ENCODE results near the gene MEI1.

Gene MEI1

GRCh38 chr22:41752011-41752970 is 53.0 kb downstream of the MEI1 start:
- DNase-seq (ENCODE audit: low read depth): no peak
- H3K4me3 ChIP-seq (ENCODE audit: control insufficient read depth, low read depth, low read length): no peak overlapping the region
- no peak for TF ChIP-seq CTCF (IDR thresholded peaks at IDR 0.05; ENCODE audit: control insufficient read depth, insufficient read depth, low read depth, low read length, missing control alignments)

DNA sequence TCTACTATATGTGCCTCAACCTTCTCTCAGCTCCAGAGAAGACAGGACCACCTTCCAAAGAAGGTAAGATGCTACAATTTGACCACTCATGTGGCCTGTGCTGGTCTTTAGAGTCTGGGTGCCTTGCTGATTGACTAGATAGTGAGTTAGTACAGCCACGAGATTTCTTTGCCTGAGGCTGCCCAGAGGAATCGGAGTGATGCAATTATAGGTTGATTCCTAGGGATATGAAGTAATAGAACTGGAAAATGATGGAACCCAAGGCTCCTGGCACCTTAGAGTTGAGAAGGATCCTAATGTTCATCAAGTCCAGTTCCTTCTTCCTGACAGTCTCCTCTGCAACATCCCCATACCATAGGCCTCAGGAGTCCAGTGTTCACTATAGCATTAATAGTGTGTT is 54.7 kb downstream of the MEI1 start:
- no peak overlapping the region for H3K4me3 ChIP-seq (ENCODE audit: control insufficient read depth, low read depth, low read length)
- no peak for DNase-seq (ENCODE audit: low read depth)
- no peak for TF ChIP-seq CTCF (IDR thresholded peaks at IDR 0.05; ENCODE audit: control insufficient read depth, insufficient read depth, low read depth, low read length, missing control alignments)

DNA sequence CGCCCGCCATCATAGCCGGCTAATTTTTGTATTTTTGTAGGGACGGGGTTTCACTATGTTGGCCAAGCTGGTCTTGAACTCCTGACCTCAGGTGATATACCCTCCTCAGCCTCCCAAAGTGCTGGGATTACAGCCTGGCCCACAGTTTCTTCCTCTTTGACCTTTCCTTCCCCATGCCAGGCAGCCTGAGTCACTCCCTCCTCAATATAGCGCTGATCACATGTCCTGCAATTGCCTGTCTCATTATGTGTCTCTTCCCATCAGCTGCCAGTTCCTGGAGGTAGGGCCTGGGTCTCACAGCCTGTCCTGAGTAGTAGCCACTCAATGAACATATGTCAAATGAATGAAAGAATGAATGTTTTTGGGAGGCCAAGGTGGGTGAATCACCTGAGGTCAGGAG is 58.2 kb downstream of the MEI1 start:
- TF ChIP-seq CTCF (IDR thresholded peaks at IDR 0.05; ENCODE audit: control insufficient read depth, insufficient read depth, low read depth, low read length, missing control alignments): no peak
- DNase-seq (ENCODE audit: low read depth): no peak
- no peak overlapping the region for H3K4me3 ChIP-seq (ENCODE audit: control insufficient read depth, low read depth, low read length)

DNA sequence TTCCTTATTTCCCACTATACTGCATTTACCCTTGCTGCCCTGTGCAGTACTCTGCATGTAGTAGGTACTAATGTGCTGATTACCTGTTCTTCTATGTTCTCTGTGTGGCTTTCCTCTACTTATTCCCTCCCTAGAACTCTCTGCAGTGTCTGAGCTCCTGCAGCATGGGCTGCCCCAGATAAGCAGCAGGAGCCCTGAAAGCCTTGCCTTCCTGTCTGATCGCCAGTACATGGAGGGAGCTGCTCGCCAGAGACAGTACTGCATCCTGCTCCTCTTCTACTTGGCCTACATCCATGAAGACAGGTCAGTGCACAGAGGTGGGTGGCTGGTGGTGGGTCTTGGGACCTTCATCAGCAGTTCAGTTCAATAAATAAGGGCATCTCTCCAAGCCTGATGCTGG is 58.9 kb downstream of the MEI1 start:
- no peak for TF ChIP-seq CTCF (IDR thresholded peaks at IDR 0.05; ENCODE audit: control insufficient read depth, insufficient read depth, low read depth, low read length, missing control alignments)
- DNase-seq (ENCODE audit: low read depth): no peak
- H3K4me3 ChIP-seq (ENCODE audit: control insufficient read depth, low read depth, low read length): no peak overlapping the region

DNA sequence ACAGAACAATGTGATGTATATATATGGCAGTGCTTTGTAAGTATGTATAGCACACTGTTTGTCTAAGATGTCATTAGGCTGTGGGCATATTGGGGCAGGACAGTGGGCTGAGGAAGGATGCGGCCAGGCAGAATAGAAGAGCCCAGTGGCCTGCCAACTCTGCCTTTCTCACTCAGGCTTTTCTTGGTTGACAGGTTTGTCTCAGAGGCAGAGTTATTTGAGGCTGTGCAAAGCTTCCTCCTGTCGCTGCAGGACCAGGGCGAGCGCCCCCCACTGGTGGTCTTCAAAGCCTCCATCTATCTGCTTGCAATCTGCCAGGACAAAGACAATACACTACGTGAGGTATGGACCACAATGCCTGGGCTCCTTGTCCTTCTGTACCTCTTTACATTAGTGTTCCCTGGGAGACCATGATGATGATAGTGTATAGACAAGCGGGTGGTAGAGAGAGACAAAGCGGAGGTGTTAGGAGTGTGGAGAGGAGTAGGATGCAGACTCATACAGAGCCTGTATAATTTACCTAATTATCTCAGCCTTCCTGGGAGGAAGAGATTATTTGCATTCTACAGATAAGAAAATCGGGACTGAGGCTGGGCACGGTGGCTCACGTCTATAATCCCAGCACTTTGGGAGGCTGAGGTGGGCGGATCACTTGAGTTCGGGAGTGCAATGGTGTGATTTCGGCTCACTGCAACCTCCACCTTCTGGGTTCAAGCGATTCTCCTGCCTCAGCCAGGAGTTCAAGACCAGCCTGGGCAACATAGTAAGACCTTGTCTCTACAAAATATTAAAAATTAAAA is 63.9 kb downstream of the MEI1 start:
- DNase-seq (ENCODE audit: low read depth): no peak
- H3K4me3 ChIP-seq (ENCODE audit: control insufficient read depth, low read depth, low read length): no peak overlapping the region
- TF ChIP-seq CTCF (IDR thresholded peaks at IDR 0.05; ENCODE audit: control insufficient read depth, insufficient read depth, low read depth, low read length, missing control alignments): peak; percentile 34

DNA sequence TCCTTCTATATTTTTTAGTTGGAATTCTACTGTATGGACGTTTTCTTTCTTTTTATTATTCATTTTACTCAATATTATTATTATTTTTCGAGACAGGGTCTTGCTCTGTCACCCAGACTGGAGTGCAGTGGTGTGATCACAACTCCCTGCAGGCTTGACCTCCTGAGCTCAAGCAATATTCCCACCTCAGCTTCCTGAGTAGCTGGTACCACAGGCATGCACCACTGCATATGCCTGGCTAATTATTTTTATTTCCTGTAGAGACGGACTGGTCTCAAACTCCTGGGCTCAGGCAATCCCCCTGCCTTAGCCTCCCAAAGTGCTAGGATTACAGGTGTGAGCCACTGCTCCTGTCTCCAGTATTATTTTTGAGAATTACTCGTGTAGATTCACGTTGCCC is 67.2 kb downstream of the MEI1 start:
- TF ChIP-seq CTCF (IDR thresholded peaks at IDR 0.05; ENCODE audit: control insufficient read depth, insufficient read depth, low read depth, low read length, missing control alignments): no peak
- no peak for DNase-seq (ENCODE audit: low read depth)

More for the DNA sequence above, 67.2 kb downstream of the MEI1 start:
- no peak overlapping the region for H3K4me3 ChIP-seq (ENCODE audit: control insufficient read depth, low read depth, low read length)
